Body of pancreas (tissue), 4 donors: Measurements from ENCODE around the gene SLC4A3. TPM values are rescaled to one million over a fixed set of nuclear protein-coding genes. Genes with fewer than 3 reads are reported as not detected.

Experiments
- ATAC-seq: fragments of 150-250 bp; one replicate; pipeline ENCODE4 v1.9.1; 2016
- DNase-seq, 4 donors: peaks; one replicate each; pipeline ENCODE4 v3.0.0-alpha.2; 2019
- H3K27ac ChIP-seq, 4 donors: fragments of 200-600 bp; sonication (generic); 1 replicate in 3 of 4; 2 replicates in 1 of 4; pipeline versions ENCODE4 v1.5.1 to v1.6.1; 2016 to 2019; ENCODE audit warnings: mild to moderate bottlenecking in 1 of 4, mixed read lengths in 1 of 4, moderate library complexity in 1 of 4
- H3K27me3 ChIP-seq, 2 donors: fragments of 200-600 bp; sonication (generic); one replicate each; pipeline ENCODE4 v1.6.0; 2016; ENCODE audit warnings: mild to moderate bottlenecking in 1 of 2
- H3K36me3 ChIP-seq, 2 donors: fragments of 200-600 bp; sonication (generic); replicated peaks in 1 of 2; 2 replicates each; pipeline ENCODE4 v1.5.1; 2016; ENCODE audit warnings: low read depth in 2 of 2; ENCODE audit not compliant: insufficient read depth in 1 of 2
- H3K4me1 ChIP-seq: fragments of 200-600 bp; sonication (generic); one replicate; pipeline ENCODE4 v1.6.0; 2016
- H3K4me3 ChIP-seq, 2 donors: fragments of 200-600 bp; sonication (generic); 1 replicate in 1 of 2; 2 replicates in 1 of 2; pipeline ENCODE4 v1.5.1; 2016 to 2019
- H3K9me3 ChIP-seq, 3 donors: fragments of 200-600 bp; sonication (generic); 1 replicate in 2 of 3; 2 replicates in 1 of 3; pipeline ENCODE4 v1.5.1; 2016
- CTCF ChIP-seq, 7 experiments: fragments of 450-650 bp in 4 of 7; fragments of 200-600 bp in 3 of 7; sonication (generic) in 3 of 7; IDR thresholded peaks; one replicate each; pipeline ENCODE4 v1.5.1; 2016 to 2019; ENCODE audit warnings: antibody characterized with exemption in 7 of 7
- POLR2A ChIP-seq, 3 donors: fragments of 450-650 bp; IDR thresholded peaks; one replicate each; pipeline ENCODE4 v1.6.1; 2016; ENCODE audit warnings: antibody characterized with exemption in 3 of 3, mild to moderate bottlenecking in 2 of 3
- WGBS, 2 donors: methylation state at CpG; one replicate each; pipeline ENCODE4 v1.1.5; 2017; 5-methylcytosine and 5-hydroxymethylcytosine counted together
- intact Hi-C: fragments of 100-400 bp; cut with DNase I; formaldehyde crosslinking; loops from one replicate; pipeline ENCODE4 v1.15.1; 2023
- total RNA-seq, 2 donors: library from RNA; depleted of rRNA; stranded (reverse); fragments of >200 nt; gene quantifications; one replicate each; pipeline ENCODE4 v1.1.0, GENCODE V29; 2016

SLC4A3 gene
- total RNA-seq, 2 donors from 2014 or later: 2.6 to 10.9 TPM

GRCh38 chr2:219592736-219593135 is 34.7 kb upstream of the SLC4A3 start:
- ATAC-seq (no peak), DNase-seq (no peak)
- TF ChIP-seq CTCF (IDR thresholded peaks at IDR 0.05) (no peak), POLR2A (IDR thresholded peaks at IDR 0.05) (no peak)
- intact Hi-C loops: no loop called here
- Histone ChIP-seq H3K27ac (no peak overlapping the region), H3K9me3 (no peaks in the 10 kb centered on the region), H3K36me3 (no peaks in the 10 kb centered on the region), H3K27me3 (no peaks in the 10 kb centered on the region), H3K4me1 (peaks cover 11% of the 10 kb centered on the region), H3K4me3 (no peak overlapping the region)
- WGBS, 2 donors: 81 to 82% methylated on average over 6 of the region's 6 CpGs

GRCh38 chr2:219593154-219593553 is 34.3 kb upstream of the SLC4A3 start:
- peaks cover 12% of the 10 kb centered on the region for H3K4me1 ChIP-seq
- H3K36me3 ChIP-seq: no peaks in the 10 kb centered on the region
- H3K4me3 ChIP-seq: no peak overlapping the region
- H3K9me3 ChIP-seq: no peaks in the 10 kb centered on the region
- ATAC-seq (no peak), DNase-seq (no peak)
- no peak overlapping the region for H3K27ac ChIP-seq
- H3K27me3 ChIP-seq: no peaks in the 10 kb centered on the region
- intact Hi-C loops: no loop called here
- 49 to 82% methylated on average over 2 of the region's 2 CpGs for WGBS, 2 donors
- TF ChIP-seq CTCF (IDR thresholded peaks at IDR 0.05) (no peak), POLR2A (IDR thresholded peaks at IDR 0.05) (no peak)

GRCh38 chr2:219595256-219595655 is 32.2 kb upstream of the SLC4A3 start:
- 41 to 45% methylated on average over 3 of the region's 3 CpGs for WGBS, 2 donors
- Histone ChIP-seq H3K4me3 (no peak overlapping the region), H3K27me3 (no peaks in the 10 kb centered on the region), H3K4me1 (peaks cover 19% of the 10 kb centered on the region), H3K27ac (peak overlapping the region in 1 of 4 donors; percentile 9), H3K36me3 (no peaks in the 10 kb centered on the region), H3K9me3 (no peaks in the 10 kb centered on the region)
- TF ChIP-seq POLR2A (IDR thresholded peaks at IDR 0.05) (no peak), CTCF (IDR thresholded peaks at IDR 0.05) (no peak)
- DNase-seq (no peak), ATAC-seq (no peak)
- intact Hi-C loops: no loop called here

- ATAC-seq (peak; percentile 7), DNase-seq (peak; percentile 31 to 56 (median 38))
- H3K27ac ChIP-seq: peak overlapping the region; percentile 84 to 94 (median 88)
- H3K36me3 ChIP-seq: no peaks in the 10 kb centered on the region
- H3K4me3 ChIP-seq: peak overlapping the region; percentile 35 to 49
- no peak for TF ChIP-seq CTCF (IDR thresholded peaks at IDR 0.05)
- TF ChIP-seq POLR2A (IDR thresholded peaks at IDR 0.05): no peak
- H3K27me3 ChIP-seq: no peaks in the 10 kb centered on the region
- H3K4me1 ChIP-seq: peaks cover 19% of the 10 kb centered on the region
- intact Hi-C loops: no loop called here
- 4 to 6% methylated on average over 19 of the region's 19 CpGs for WGBS, 2 donors
- H3K9me3 ChIP-seq: no peaks in the 10 kb centered on the region
Observed at GRCh38 chr2:219596954-219597551, 30.4 kb upstream of the SLC4A3 start.
